HG03520 (cell line): ENCODE results near the gene FTO.

Source experiments
- ATAC-seq: cut with Tn5 transposase; IDR thresholded peaks from one replicate; pipeline ENCODE4 v1.9.1; 2021; ENCODE audit warnings: mild to moderate bottlenecking, moderate library complexity; ENCODE audit not compliant: unreplicated experiment

The FTO gene

GRCh38 chr16:53892155-53892554 is 188.2 kb downstream of the FTO start:
- ATAC-seq, result no peak

- ATAC-seq, result no peak
Measured at GRCh38 chr16:53893731-53894435, 189.9 kb downstream of the FTO start.

GRCh38 chr16:53894686-53895085 is 190.7 kb downstream of the FTO start:
- no peak for ATAC-seq

GRCh38 chr16:53895433-53895832 is 191.5 kb downstream of the FTO start:
- no peak for ATAC-seq

GRCh38 chr16:53895851-53896250 is 191.9 kb downstream of the FTO start:
- ATAC-seq, result no peak

- no peak for ATAC-seq
Measured at GRCh38 chr16:53896722-53897121, 192.8 kb downstream of the FTO start.

GRCh38 chr16:53898993-53899392 is 195.0 kb downstream of the FTO start:
- no peak for ATAC-seq

GRCh38 chr16:53899431-53899830 is 195.5 kb downstream of the FTO start:
- no peak for ATAC-seq

- no peak for ATAC-seq
Measured at GRCh38 chr16:53900667-53901066, 196.7 kb downstream of the FTO start.

- ATAC-seq, result no peak
Measured at GRCh38 chr16:53901408-53901807, 197.5 kb downstream of the FTO start.

GRCh38 chr16:53904533-53904932 is 200.6 kb downstream of the FTO start:
- ATAC-seq, result no peak

- ATAC-seq, result no peak
Measured at GRCh38 chr16:53905028-53905427, 201.1 kb downstream of the FTO start.

- no peak for ATAC-seq
Measured at GRCh38 chr16:53908731-53909130, 204.8 kb downstream of the FTO start.

- no peak for ATAC-seq
Measured at GRCh38 chr16:53910990-53911389, 207.0 kb downstream of the FTO start.

- no peak for ATAC-seq
Measured at GRCh38 chr16:53911513-53911912, 207.6 kb downstream of the FTO start.

- no peak for ATAC-seq
Measured at GRCh38 chr16:53912155-53912554, 208.2 kb downstream of the FTO start.

- no peak for ATAC-seq
Measured at GRCh38 chr16:53913099-53913870, 209.3 kb downstream of the FTO start.

GRCh38 chr16:53913920-53914319 is 210.0 kb downstream of the FTO start:
- no peak for ATAC-seq

GRCh38 chr16:53914736-53915135 is 210.8 kb downstream of the FTO start:
- ATAC-seq, result no peak

GRCh38 chr16:53915452-53916160 is 211.7 kb downstream of the FTO start:
- ATAC-seq, result no peak

GRCh38 chr16:53920988-53921387 is 217.0 kb downstream of the FTO start:
- ATAC-seq, result no peak
